Measurements from ENCODE around the gene NHEJ1.

GRCh38 chr2:219087848-219088247 lies 72.8 kb downstream of the NHEJ1 start:
- TF ChIP-seq CTCF (IDR thresholded peaks at IDR 0.05) (no peak), POLR2A (IDR thresholded peaks at IDR 0.05) (no peak), POLR2AphosphoS5 (IDR thresholded peaks at IDR 0.05; ENCODE audit: insufficient read depth in 1 of 2, low read depth in 1 of 2) (no peak)

Measured in vagina (tissue), 2 donors.